Hematopoietic multipotent progenitor cell treated with erythropoietin and hydrocortisone succinate and interleukin-3 and kit ligand, for 17 days (in vitro differentiated cells): ENCODE data around the gene TFB2M.
A peak's percentile ranks its signal among the peaks of the same experiment; 100 is the strongest.

Source experiments
- DNase-seq: peaks from one replicate; pipeline ENCODE4 v3.0.0-alpha.2; 2015; ENCODE audit warnings: low spot score

TFB2M gene

GRCh38 chr1:246513041-246513440 lies 53.0 kb downstream of the TFB2M start:
- no peak for DNase-seq

GRCh38 chr1:246512635-246513034 lies 53.4 kb downstream of the TFB2M start:
- no peak for DNase-seq

GRCh38 chr1:246512230-246512629 lies 53.8 kb downstream of the TFB2M start:
- DNase-seq: no peak

GRCh38 chr1:246511203-246511602 lies 54.9 kb downstream of the TFB2M start:
- DNase-seq: no peak

GRCh38 chr1:246510147-246511030 lies 55.7 kb downstream of the TFB2M start:
- no peak for DNase-seq

GRCh38 chr1:246508897-246509688 lies 57.0 kb downstream of the TFB2M start:
- DNase-seq: no peak

GRCh38 chr1:246506674-246507481 lies 59.2 kb downstream of the TFB2M start, which contains the start of gene SMYD3:
SMYD3 (minus strand) TSS chr1:246507279.
- peak; percentile 74 for DNase-seq

- no peak for DNase-seq
Observed at GRCh38 chr1:246506367-246506673, 59.7 kb downstream of the TFB2M start.

GRCh38 chr1:246503341-246503740 lies 62.7 kb downstream of the TFB2M start:
- no peak for DNase-seq

GRCh38 chr1:246497331-246497915 lies 68.6 kb downstream of the TFB2M start:
- peak; percentile 78 for DNase-seq

GRCh38 chr1:246492611-246493245 lies 73.3 kb downstream of the TFB2M start:
- DNase-seq: peak; percentile 27

- DNase-seq: no peak
Observed at GRCh38 chr1:246491551-246492053, 74.5 kb downstream of the TFB2M start.
